Measurements from ENCODE around the gene ROR2. TPM values are rescaled to one million over a fixed set of nuclear protein-coding genes. Genes with fewer than 3 reads are reported as not detected.
"Not testable (repeated sequence)": the region's sequence is repeated elsewhere in the genome, so short reads cannot be mapped to it uniquely, and the experiment has no call there.

ROR2 gene
- total RNA-seq, 4 donors from 2014 or later = 4.2 to 23.2 (median 11.2) TPM

DNA sequence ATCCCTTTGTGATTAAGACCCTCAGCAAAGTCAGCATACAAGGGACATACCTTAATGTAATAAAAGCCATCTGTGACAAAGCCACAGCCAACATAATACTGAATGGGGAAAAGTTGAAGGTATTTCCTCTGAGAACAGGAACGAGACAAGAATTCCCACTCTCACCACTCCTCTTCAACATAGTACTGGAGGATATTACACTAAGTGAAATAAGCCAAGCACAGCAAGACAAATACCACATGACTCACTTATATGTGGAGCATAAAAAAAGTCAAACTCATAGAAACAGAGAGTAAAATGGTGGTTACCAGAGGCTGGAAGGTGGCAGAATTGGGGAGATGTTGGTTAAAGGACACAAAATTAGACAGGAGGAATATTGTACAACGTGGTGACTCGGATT is 408.3 kb downstream of the ROR2 start:
- Histone ChIP-seq H3K4me3 (no peak overlapping the region), H3K27me3 (no peaks in the 10 kb centered on the region), H3K27ac (no peak overlapping the region), H3K36me3 (no peaks in the 10 kb centered on the region), H3K9me3 (no peaks in the 10 kb centered on the region), H3K4me1 (peaks cover 0 to 5% (median 0%) of the 10 kb centered on the region in 4 donors)
- WGBS, 2 donors (ENCODE audit: low coverage in 1 of 2) = 86 to 87% methylated on average over 3 of the region's 3 CpGs
- in situ Hi-C loops (cut with MboI; ENCODE audit: low pct_ligation_motif_present in 1 of 4, low pct_unique_long_range_greater_than_20kb in 1 of 4, low sequenced_read_pairs in 3 of 4) = no loop called here
- intact Hi-C loops (cut with DNase I; ENCODE audit: low total_unique reads) = no loop called here
- no peak for DNase-seq
- TF ChIP-seq POLR2A (IDR thresholded peaks at IDR 0.05) = no peak
- no peak for TF ChIP-seq POLR2AphosphoS5 (IDR thresholded peaks at IDR 0.05)
- TF ChIP-seq, protein P1, sequence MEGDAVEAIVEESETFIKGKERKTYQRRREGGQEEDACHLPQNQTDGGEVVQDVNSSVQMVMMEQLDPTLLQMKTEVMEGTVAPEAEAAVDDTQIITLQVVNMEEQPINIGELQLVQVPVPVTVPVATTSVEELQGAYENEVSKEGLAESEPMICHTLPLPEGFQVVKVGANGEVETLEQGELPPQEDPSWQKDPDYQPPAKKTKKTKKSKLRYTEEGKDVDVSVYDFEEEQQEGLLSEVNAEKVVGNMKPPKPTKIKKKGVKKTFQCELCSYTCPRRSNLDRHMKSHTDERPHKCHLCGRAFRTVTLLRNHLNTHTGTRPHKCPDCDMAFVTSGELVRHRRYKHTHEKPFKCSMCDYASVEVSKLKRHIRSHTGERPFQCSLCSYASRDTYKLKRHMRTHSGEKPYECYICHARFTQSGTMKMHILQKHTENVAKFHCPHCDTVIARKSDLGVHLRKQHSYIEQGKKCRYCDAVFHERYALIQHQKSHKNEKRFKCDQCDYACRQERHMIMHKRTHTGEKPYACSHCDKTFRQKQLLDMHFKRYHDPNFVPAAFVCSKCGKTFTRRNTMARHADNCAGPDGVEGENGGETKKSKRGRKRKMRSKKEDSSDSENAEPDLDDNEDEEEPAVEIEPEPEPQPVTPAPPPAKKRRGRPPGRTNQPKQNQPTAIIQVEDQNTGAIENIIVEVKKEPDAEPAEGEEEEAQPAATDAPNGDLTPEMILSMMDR (IDR thresholded peaks at IDR 0.05) = no peak
- TF ChIP-seq EP300 (IDR thresholded peaks at IDR 0.05; ENCODE audit: low read depth) = no peak

DNA sequence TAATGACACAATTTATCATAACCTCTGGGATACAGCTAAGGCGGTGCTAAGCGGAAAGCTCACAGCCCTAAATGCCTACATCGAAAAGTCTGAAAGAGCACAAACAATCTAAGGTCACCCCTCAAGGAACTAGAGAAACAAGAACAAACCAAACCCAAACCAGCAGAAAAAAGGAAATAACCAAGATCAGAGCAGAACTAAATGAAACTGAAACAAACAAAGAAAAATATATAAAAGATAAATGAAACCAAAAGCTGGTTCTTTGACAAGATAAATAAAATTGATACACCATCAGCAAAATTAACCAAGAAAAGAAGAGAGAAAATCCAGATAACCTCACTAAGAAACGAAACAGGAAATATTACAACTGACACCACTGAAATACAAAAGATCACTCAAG is 409.5 kb downstream of the ROR2 start:
- in situ Hi-C loops (cut with MboI; ENCODE audit: low pct_ligation_motif_present in 1 of 4, low pct_unique_long_range_greater_than_20kb in 1 of 4, low sequenced_read_pairs in 3 of 4); H3K4me3 ChIP-seq; DNase-seq; H3K9me3 ChIP-seq; H3K36me3 ChIP-seq; H3K27ac ChIP-seq; H3K27me3 ChIP-seq: not testable (repeated sequence)
- intact Hi-C loops (cut with DNase I; ENCODE audit: low total_unique reads) = loop anchor here (1.0 kb wide), 1 partner anchor 36 kb away; no protein-coding TSS in a partner anchor
- 60 to 85% methylated on average over 4 of the region's 4 CpGs for WGBS, 2 donors (ENCODE audit: low coverage in 1 of 2)
- H3K4me1 ChIP-seq = peaks cover 0 to 12% (median 0%) of the 10 kb centered on the region in 4 donors

DNA sequence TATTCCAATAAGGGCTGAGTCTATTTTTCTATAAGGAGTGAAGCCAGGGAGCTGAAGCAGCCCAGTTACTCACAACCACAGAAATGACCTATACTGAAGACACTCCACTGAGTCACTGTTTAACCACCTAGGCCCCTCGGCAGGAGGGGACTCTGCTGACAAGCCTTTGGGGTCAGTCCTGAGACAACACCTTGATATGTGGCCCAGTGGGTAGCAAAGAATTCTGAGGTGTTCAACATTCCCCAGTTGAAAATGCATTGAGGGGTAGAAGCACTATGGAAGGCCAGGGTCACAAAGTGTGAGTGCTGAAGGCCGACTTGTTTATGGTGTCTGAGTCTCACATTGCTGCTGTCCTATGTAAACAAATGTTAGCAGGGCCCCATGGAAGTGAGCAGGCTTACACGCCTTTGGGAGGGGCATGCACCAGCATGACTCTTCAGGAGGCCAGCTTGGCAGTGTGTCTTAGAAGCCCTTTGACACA is 413.8 kb downstream of the ROR2 start:
- Histone ChIP-seq H3K9me3 (no peaks in the 10 kb centered on the region), H3K27ac (no peak overlapping the region), H3K36me3 (no peaks in the 10 kb centered on the region), H3K4me1 (peaks cover 0 to 12% (median 0%) of the 10 kb centered on the region in 4 donors), H3K4me3 (no peak overlapping the region), H3K27me3 (no peaks in the 10 kb centered on the region)
- TF ChIP-seq, protein P1 (IDR thresholded peaks at IDR 0.05) = no peak
- TF ChIP-seq POLR2AphosphoS5 (IDR thresholded peaks at IDR 0.05) (peak in 1 of 3 donors; percentile 35), EP300 (IDR thresholded peaks at IDR 0.05; ENCODE audit: low read depth) (no peak), POLR2A (IDR thresholded peaks at IDR 0.05) (no peak)
- in situ Hi-C loops (cut with MboI; ENCODE audit: low pct_ligation_motif_present in 1 of 4, low pct_unique_long_range_greater_than_20kb in 1 of 4, low sequenced_read_pairs in 3 of 4) = no loop called here
- peak; percentile 72 for DNase-seq
- intact Hi-C loops (cut with DNase I; ENCODE audit: low total_unique reads) = no loop called here
- 0 to 32% methylated on average over 1 to 3 of the region's 3 CpGs for WGBS, 2 donors (ENCODE audit: low coverage in 1 of 2)

DNA sequence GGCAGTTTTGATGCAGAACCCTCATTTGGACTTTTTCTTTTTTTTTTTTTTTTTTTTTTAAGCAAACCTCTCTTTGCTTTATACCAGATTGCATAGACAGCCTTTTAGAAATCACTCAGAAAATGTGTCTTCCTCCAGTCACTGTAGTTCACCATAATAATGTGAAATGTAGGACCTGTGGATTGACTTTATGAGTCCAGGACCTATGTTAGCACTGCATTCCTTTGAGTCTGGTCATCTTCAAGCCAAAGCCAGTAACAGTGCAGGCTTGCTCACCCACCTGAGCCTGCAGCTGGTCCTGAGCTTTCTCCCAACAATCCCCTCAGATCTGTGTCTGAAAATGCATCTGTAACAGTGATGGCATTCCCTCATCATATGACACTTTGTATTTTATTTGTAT is 415.7 kb downstream of the ROR2 start:
- Histone ChIP-seq H3K27me3 (no peaks in the 10 kb centered on the region), H3K9me3 (no peaks in the 10 kb centered on the region), H3K36me3 (no peaks in the 10 kb centered on the region), H3K27ac (no peak overlapping the region), H3K4me3 (no peak overlapping the region), H3K4me1 (peaks cover 0 to 12% (median 0%) of the 10 kb centered on the region in 4 donors)
- no peak for DNase-seq
- in situ Hi-C loops (cut with MboI; ENCODE audit: low pct_ligation_motif_present in 1 of 4, low pct_unique_long_range_greater_than_20kb in 1 of 4, low sequenced_read_pairs in 3 of 4) = no loop called here
- intact Hi-C loops (cut with DNase I; ENCODE audit: low total_unique reads) = loop anchor here (2.0 kb wide), 1 partner anchor 42 kb away; no protein-coding TSS in a partner anchor
- TF ChIP-seq POLR2AphosphoS5 (IDR thresholded peaks at IDR 0.05) (no peak), EP300 (IDR thresholded peaks at IDR 0.05; ENCODE audit: low read depth) (no peak), POLR2A (IDR thresholded peaks at IDR 0.05) (no peak)
- TF ChIP-seq, protein P1 (IDR thresholded peaks at IDR 0.05) = no peak

DNA sequence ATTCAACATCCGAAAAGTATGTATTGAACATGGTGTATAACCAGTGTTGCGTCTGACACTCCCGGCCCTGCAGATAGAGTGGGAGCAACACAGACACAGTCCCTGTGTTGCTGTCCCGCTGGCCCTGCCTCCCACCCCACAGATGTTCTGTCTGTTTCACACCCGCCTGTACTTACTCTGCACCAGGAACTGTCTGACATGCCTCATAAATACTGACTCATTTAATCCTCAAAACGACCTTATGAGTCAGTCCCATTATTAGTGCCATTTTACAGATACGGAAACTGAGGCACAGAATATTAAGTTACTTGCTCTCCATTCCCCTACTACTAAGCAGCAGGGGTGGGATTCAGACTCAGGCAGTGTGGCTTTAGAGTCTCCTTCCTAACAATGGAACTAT is 416.6 kb downstream of the ROR2 start:
- H3K9me3 ChIP-seq = no peaks in the 10 kb centered on the region
- TF ChIP-seq POLR2A (IDR thresholded peaks at IDR 0.05) (no peak), EP300 (IDR thresholded peaks at IDR 0.05; ENCODE audit: low read depth) (no peak), POLR2AphosphoS5 (IDR thresholded peaks at IDR 0.05) (no peak)
- TF ChIP-seq, protein P1 (IDR thresholded peaks at IDR 0.05) = no peak
- WGBS, 2 donors (ENCODE audit: low coverage in 1 of 2) = 76 to 100% methylated on average over 2 to 7 of the region's 7 CpGs

More for the DNA sequence above, 416.6 kb downstream of the ROR2 start:
- no peaks in the 10 kb centered on the region for H3K36me3 ChIP-seq
- no peak overlapping the region for H3K27ac ChIP-seq
- in situ Hi-C loops (cut with MboI; ENCODE audit: low pct_ligation_motif_present in 1 of 4, low pct_unique_long_range_greater_than_20kb in 1 of 4, low sequenced_read_pairs in 3 of 4) = no loop called here
- intact Hi-C loops (cut with DNase I; ENCODE audit: low total_unique reads) = no loop called here
- H3K4me1 ChIP-seq = peaks cover 0 to 12% (median 0%) of the 10 kb centered on the region in 4 donors
- H3K27me3 ChIP-seq = no peaks in the 10 kb centered on the region
- no peak overlapping the region for H3K4me3 ChIP-seq
- no peak for DNase-seq
